HEK293 (cell line): Measurements from ENCODE around the gene STAC2.

Experiments used
- CTCF ChIA-PET: fragments of 350-600 bp; formaldehyde crosslinking; extraction: SDS; loops from one replicate; lab custom pipeline; 2021; ENCODE audit warnings: antibody characterized with exemption; lab: Yijun Ruan, JAX
- POLR2A ChIA-PET: fragments of 300-600 bp; formaldehyde crosslinking; extraction: SDS; loops from one replicate; lab custom pipeline; 2020; ENCODE audit warnings: antibody characterized with exemption, inconsistent platforms; lab: Yijun Ruan, JAX
- H3K27ac ChIP-seq: fragments of 200-500 bp; sonication (Bioruptor generic); 2 replicates; pipeline ENCODE4 v1.5.1; 2014; ENCODE audit warnings: low read depth, low read length, control low read depth, inconsistent platforms; ENCODE audit errors: extremely low read depth
- H3K36me3 ChIP-seq, 2 experiments: fragments of 200-500 bp in 1 of 2; sonication (Bioruptor generic) in 1 of 2; 1 replicate in 1 of 2; 2 replicates in 1 of 2; pipeline ENCODE4 v1.5.1; 2014 to 2017; ENCODE audit warnings: inconsistent platforms in 2 of 2, low read length in 2 of 2; ENCODE audit not compliant: control insufficient read depth in 2 of 2, insufficient read depth in 1 of 2
- H3K4me1 ChIP-seq: fragments of 200-500 bp; sonication (Bioruptor generic); 2 replicates; pipeline ENCODE4 v1.5.1; 2014; ENCODE audit warnings: mild to moderate bottlenecking, low read length, inconsistent platforms; ENCODE audit not compliant: control insufficient read depth, insufficient read depth
- H3K4me3 ChIP-seq: 2 replicates; pipeline ENCODE4 v1.5.1; 2011; ENCODE audit warnings: low read depth, mild to moderate bottlenecking, control low read depth, low read length, moderate library complexity
- H3K9me3 ChIP-seq: fragments of 200-500 bp; sonication (Bioruptor generic); 2 replicates; pipeline ENCODE4 v1.5.1; 2014; ENCODE audit warnings: low read depth, low read length, inconsistent platforms; ENCODE audit not compliant: control insufficient read depth, insufficient read depth
- MZF1 ChIP-seq: fragments of 450-650 bp; formaldehyde crosslinking; IDR thresholded peaks from 2 replicates; pipeline ENCODE4 v1.5.1; 2017; ENCODE audit warnings: missing biosample characterization, missing genetic modification characterization, borderline replicate concordance
- REPIN1 ChIP-seq: fragments of 450-650 bp; formaldehyde crosslinking; IDR thresholded peaks from 2 replicates; pipeline ENCODE4 v1.5.1; 2017; ENCODE audit warnings: missing biosample characterization, missing genetic modification characterization, low read depth
- SETDB1 ChIP-seq: IDR thresholded peaks from one replicate; pipeline ENCODE4 v1.6.1; 2017; ENCODE audit warnings: mild to moderate bottlenecking, low read length, moderate library complexity, mixed read lengths; ENCODE audit not compliant: insufficient read length
- SP2 ChIP-seq: fragments of 450-650 bp; formaldehyde crosslinking; IDR thresholded peaks from 2 replicates; pipeline ENCODE4 v1.5.1; 2016; ENCODE audit warnings: missing biosample characterization, missing genetic modification characterization
- TSHZ1 ChIP-seq: fragments of 450-650 bp; formaldehyde crosslinking; IDR thresholded peaks from 2 replicates; pipeline ENCODE4 v1.5.1; 2016; ENCODE audit warnings: missing biosample characterization, missing genetic modification characterization, borderline replicate concordance
- YY2 ChIP-seq: fragments of 450-650 bp; formaldehyde crosslinking; IDR thresholded peaks from 2 replicates; pipeline ENCODE4 v1.5.1; 2016; ENCODE audit warnings: missing biosample characterization, missing genetic modification characterization
- ZNF140 ChIP-seq: fragments of 450-650 bp; formaldehyde crosslinking; IDR thresholded peaks from 2 replicates; pipeline ENCODE4 v1.5.1; 2016; ENCODE audit warnings: missing biosample characterization, missing genetic modification characterization
- ZNF16 ChIP-seq: fragments of 450-650 bp; formaldehyde crosslinking; IDR thresholded peaks from 2 replicates; pipeline ENCODE4 v1.5.1; 2016; ENCODE audit warnings: low read depth, missing biosample characterization, missing genetic modification characterization
- ZNF280C ChIP-seq: fragments of 450-650 bp; formaldehyde crosslinking; IDR thresholded peaks from 2 replicates; pipeline ENCODE4 v1.5.1; 2016; ENCODE audit warnings: missing biosample characterization, missing genetic modification characterization
- ZNF362 ChIP-seq: fragments of 450-650 bp; formaldehyde crosslinking; IDR thresholded peaks from 2 replicates; pipeline ENCODE4 v1.5.1; 2016; ENCODE audit warnings: missing biosample characterization, missing genetic modification characterization
- ZNF423 ChIP-seq: fragments of 450-650 bp; formaldehyde crosslinking; IDR thresholded peaks from 2 replicates; pipeline ENCODE4 v1.5.1; 2016; ENCODE audit warnings: missing biosample characterization, missing genetic modification characterization
- ZNF488 ChIP-seq: fragments of 450-650 bp; formaldehyde crosslinking; IDR thresholded peaks from 2 replicates; pipeline ENCODE4 v1.5.1; 2016; ENCODE audit warnings: missing biosample characterization, missing genetic modification characterization
- ZNF521 ChIP-seq: fragments of 450-650 bp; formaldehyde crosslinking; IDR thresholded peaks from 2 replicates; pipeline ENCODE4 v1.5.1; 2017; ENCODE audit warnings: missing biosample characterization, mild to moderate bottlenecking, missing genetic modification characterization
- ZNF558 ChIP-seq: fragments of 450-650 bp; formaldehyde crosslinking; IDR thresholded peaks from 2 replicates; pipeline ENCODE4 v1.5.1; 2016; ENCODE audit warnings: missing biosample characterization, missing genetic modification characterization
- ZNF621 ChIP-seq: fragments of 450-650 bp; formaldehyde crosslinking; IDR thresholded peaks from 2 replicates; pipeline ENCODE4 v1.5.1; 2017; ENCODE audit warnings: missing biosample characterization, missing genetic modification characterization
- ZNF624 ChIP-seq: fragments of 450-650 bp; formaldehyde crosslinking; IDR thresholded peaks from 2 replicates; pipeline ENCODE4 v1.5.1; 2017; ENCODE audit warnings: missing biosample characterization, missing genetic modification characterization
- ZNF670 ChIP-seq: fragments of 450-650 bp; formaldehyde crosslinking; IDR thresholded peaks from 2 replicates; pipeline ENCODE4 v1.5.1; 2016; ENCODE audit warnings: missing biosample characterization, missing genetic modification characterization, low read depth
- ZNF777 ChIP-seq: fragments of 450-650 bp; formaldehyde crosslinking; IDR thresholded peaks from 2 replicates; pipeline ENCODE4 v1.5.1; 2017; ENCODE audit warnings: missing biosample characterization, missing genetic modification characterization, borderline replicate concordance
- ZNF837 ChIP-seq: fragments of 450-650 bp; formaldehyde crosslinking; IDR thresholded peaks from 2 replicates; pipeline ENCODE4 v1.5.1; 2016; ENCODE audit warnings: missing biosample characterization, missing genetic modification characterization

STAC2 gene

GRCh38 chr17:39170558-39170957 lies 55.2 kb downstream of the STAC2 start (continued):
- TF ChIP-seq MZF1 (tag by site-specific recombination) (no peak), ZNF777 (tag by site-specific recombination) (no peak)

- POLR2A ChIA-PET, result interaction anchor here (0.5 to 3.0 kb wide), 2 partner anchors 30 to 35 kb away, joined by 3 to 22 read pairs; partner anchors contain the start of gene RPL19
- 0 out of 2 replicates have a peak, but pooled peaks cover 4% of the 10 kb centered on the region for H3K4me1 ChIP-seq
- no peak overlapping the region for H3K4me3 ChIP-seq
Measured at GRCh38 chr17:39170109-39170508, 55.6 kb downstream of the STAC2 start.

More at GRCh38 chr17:39170109-39170508, 55.6 kb downstream of the STAC2 start:
- peaks cover 0 to 1% of the 10 kb centered on the region in 2 experiments; a peak in 1 of 3 replicates for H3K36me3 ChIP-seq
- no peaks in the 10 kb centered on the region for H3K9me3 ChIP-seq
- CTCF ChIA-PET, result interaction anchor here (0.8 to 6.4 kb wide), 7 partner anchors 8 to 435 kb away, joined by 3 to 58 read pairs (median 6); no protein-coding TSS in a partner anchor
- H3K27ac ChIP-seq, result no peak overlapping the region
- TF ChIP-seq TSHZ1 (no peak), ZNF558 (no peak), ZNF837 (tag by site-specific recombination) (no peak), SP2 (tag by site-specific recombination) (no peak), ZNF280C (tag by site-specific recombination) (no peak), ZNF423 (tag by site-specific recombination) (no peak), ZNF621 (tag by site-specific recombination) (no peak), YY2 (tag by site-specific recombination) (no peak), ZNF16 (tag by site-specific recombination) (no peak), ZNF521 (tag by site-specific recombination) (no peak), ZNF670 (tag by site-specific recombination) (no peak), ZNF140 (no peak), SETDB1 (no peak), ZNF362 (tag by site-specific recombination) (no peak), ZNF488 (tag by site-specific recombination) (no peak), ZNF624 (no peak), REPIN1 (no peak)
- TF ChIP-seq, all 188 proteins: peak for 0
